Fibroblast of mammary gland (primary cell): ENCODE results near the gene NIPAL3.

Experiments used
- DNase-seq: peaks from one replicate; pipeline ENCODE4 v3.0.0-alpha.2; 2010; ENCODE audit warnings: low read depth
- H3K4me3 ChIP-seq: 2 replicates; pipeline ENCODE4 v1.5.1; 2011; ENCODE audit warnings: low read depth, mild to moderate bottlenecking, low read length, moderate library complexity; ENCODE audit not compliant: control insufficient read depth
- CTCF ChIP-seq: conservative IDR thresholded peaks from 2 replicates; pipeline ENCODE4 v1.5.1; 2011; ENCODE audit warnings: low read depth, low read length, inconsistent platforms; ENCODE audit not compliant: control insufficient read depth, insufficient read depth

Gene NIPAL3

GRCh38 chr1:24426744-24427544, 11.3 kb downstream of the NIPAL3 start:
- no peak overlapping the region for H3K4me3 ChIP-seq
- no peak for TF ChIP-seq CTCF
- DNase-seq, result no peak

- no peak for DNase-seq
- TF ChIP-seq CTCF, result no peak
Measured at GRCh38 chr1:24427545-24427862, 11.9 kb downstream of the NIPAL3 start.

GRCh38 chr1:24435782-24436365, 20.3 kb downstream of the NIPAL3 start:
- no peak for DNase-seq
- no peak for TF ChIP-seq CTCF
- no peak overlapping the region for H3K4me3 ChIP-seq

More at GRCh38 chr1:24427545-24427862, 11.9 kb downstream of the NIPAL3 start:
- no peak overlapping the region for H3K4me3 ChIP-seq

- no peak for TF ChIP-seq CTCF
- DNase-seq, result peak; percentile 80
- no peak overlapping the region for H3K4me3 ChIP-seq
Measured at GRCh38 chr1:24437631-24438396, 22.2 kb downstream of the NIPAL3 start.

- no peak overlapping the region for H3K4me3 ChIP-seq
- DNase-seq, result peak; percentile 57
- no peak for TF ChIP-seq CTCF
Measured at GRCh38 chr1:24438423-24438901, 22.9 kb downstream of the NIPAL3 start.

GRCh38 chr1:24440436-24440835, 24.8 kb downstream of the NIPAL3 start:
- no peak for DNase-seq
- TF ChIP-seq CTCF, result no peak
- H3K4me3 ChIP-seq, result no peak overlapping the region
